Glomerular endothelial cell (primary cell): ENCODE measurements around the gene NUP98. TPM values are rescaled to one million over a fixed set of nuclear protein-coding genes. Genes with fewer than 3 reads are reported as not detected.

Experiments used
- DNase-seq: peaks from one replicate; pipeline ENCODE4 v3.0.0-alpha.2; 2011; ENCODE audit warnings: low read depth, low spot score; ENCODE audit errors: extremely low read depth
- total RNA-seq: library from RNA; depleted of rRNA; stranded (reverse); fragments of >200 nt; gene quantifications from 2 replicates; pipeline ENCODE4 v1.2.3, GENCODE V29; 2015

The NUP98 gene
- total RNA-seq, 1 donor from 2014 or later: 79.4 TPM

- DNase-seq: no peak
Measured at GRCh38 chr11:3738723-3739122, 58.6 kb downstream of the NUP98 start.

GRCh38 chr11:3738241-3738640 lies 59.1 kb downstream of the NUP98 start:
- DNase-seq: no peak

- DNase-seq: no peak
Measured at GRCh38 chr11:3737386-3737933, 59.9 kb downstream of the NUP98 start.

GRCh38 chr11:3736816-3737215 lies 60.5 kb downstream of the NUP98 start:
- DNase-seq: no peak

GRCh38 chr11:3735827-3736226 lies 61.5 kb downstream of the NUP98 start:
- DNase-seq: no peak

- no peak for DNase-seq
Measured at GRCh38 chr11:3732671-3733436, 64.5 kb downstream of the NUP98 start.

- DNase-seq: peak; percentile 18
Measured at GRCh38 chr11:3723014-3723708, 74.2 kb downstream of the NUP98 start.

- DNase-seq: no peak
Measured at GRCh38 chr11:3722100-3722499, 75.3 kb downstream of the NUP98 start.

- DNase-seq: no peak
Measured at GRCh38 chr11:3720997-3721396, 76.4 kb downstream of the NUP98 start.

- DNase-seq: no peak
Measured at GRCh38 chr11:3712274-3712673, 85.1 kb downstream of the NUP98 start.

GRCh38 chr11:3710485-3711259 lies 86.7 kb downstream of the NUP98 start:
- no peak for DNase-seq

- DNase-seq: no peak
Measured at GRCh38 chr11:3709977-3710376, 87.4 kb downstream of the NUP98 start.

GRCh38 chr11:3707176-3707575 lies 90.2 kb downstream of the NUP98 start:
- DNase-seq: no peak

GRCh38 chr11:3703383-3703782 lies 94.0 kb downstream of the NUP98 start:
- DNase-seq: no peak

GRCh38 chr11:3700910-3701309 lies 96.4 kb downstream of the NUP98 start:
- no peak for DNase-seq

GRCh38 chr11:3700410-3700809 lies 96.9 kb downstream of the NUP98 start:
- DNase-seq: no peak

- no peak for DNase-seq
Measured at GRCh38 chr11:3686751-3687150, 110.6 kb downstream of the NUP98 start.

- no peak for DNase-seq
Measured at GRCh38 chr11:3685923-3686322, 111.4 kb downstream of the NUP98 start.

- DNase-seq: no peak
Measured at GRCh38 chr11:3684819-3685172, 112.6 kb downstream of the NUP98 start.

GRCh38 chr11:3684129-3684818 lies 113.1 kb downstream of the NUP98 start:
- no peak for DNase-seq

GRCh38 chr11:3683039-3683438 lies 114.3 kb downstream of the NUP98 start:
- DNase-seq: no peak
